Measurements from ENCODE around the gene DYRK1B.
"Not testable (repeated sequence)": the region's sequence is repeated elsewhere in the genome, so short reads cannot be mapped to it uniquely, and the experiment has no call there.

DYRK1B gene

GRCh38 chr19:39829702-39830275 lies 4.2 kb downstream of the DYRK1B start:
- DNase-seq: no peak

GRCh38 chr19:39828654-39829032 lies 5.3 kb downstream of the DYRK1B start:
- DNase-seq: no peak

- DNase-seq: no peak
Observed at GRCh38 chr19:39828015-39828653, 5.8 kb downstream of the DYRK1B start.

GRCh38 chr19:39827216-39827615 lies 6.7 kb downstream of the DYRK1B start:
- no peak for DNase-seq

- no peak for DNase-seq
Observed at GRCh38 chr19:39826311-39826945, 7.5 kb downstream of the DYRK1B start.

GRCh38 chr19:39825531-39826076 lies 8.4 kb downstream of the DYRK1B start:
- no peak for DNase-seq

GRCh38 chr19:39825093-39825463 lies 8.9 kb downstream of the DYRK1B start:
- DNase-seq: no peak

GRCh38 chr19:39824143-39825092 lies 9.5 kb downstream of the DYRK1B start:
- DNase-seq: peak; percentile 78

GRCh38 chr19:39823686-39824085 lies 10.3 kb downstream of the DYRK1B start:
- no peak for DNase-seq

GRCh38 chr19:39820696-39821095 lies 13.3 kb downstream of the DYRK1B start:
- no peak for DNase-seq

GRCh38 chr19:39819786-39820185 lies 14.2 kb downstream of the DYRK1B start:
- DNase-seq: no peak

- no peak for DNase-seq
Observed at GRCh38 chr19:39818626-39819097, 15.3 kb downstream of the DYRK1B start.

GRCh38 chr19:39817888-39818561 lies 15.9 kb downstream of the DYRK1B start:
- DNase-seq: no peak

GRCh38 chr19:39816287-39817048 lies 17.5 kb downstream of the DYRK1B start:
- DNase-seq: no peak

GRCh38 chr19:39814595-39814994 lies 19.4 kb downstream of the DYRK1B start:
- no peak for DNase-seq

GRCh38 chr19:39814111-39814510 lies 19.9 kb downstream of the DYRK1B start:
- DNase-seq: not testable (repeated sequence)

GRCh38 chr19:39813264-39813993 lies 20.5 kb downstream of the DYRK1B start:
- DNase-seq: no peak

GRCh38 chr19:39811064-39811463 lies 22.9 kb downstream of the DYRK1B start:
- no peak for DNase-seq

GRCh38 chr19:39810424-39810823 lies 23.5 kb downstream of the DYRK1B start:
- no peak for DNase-seq

GRCh38 chr19:39809368-39809767 lies 24.6 kb downstream of the DYRK1B start:
- no peak for DNase-seq

- DNase-seq: not testable (repeated sequence)
Observed at GRCh38 chr19:39808688-39809087, 25.3 kb downstream of the DYRK1B start.

Measured in stimulated activated CD4-positive, alpha-beta T cell treated with anti-CD3 and anti-CD28 coated beads, Interleukin-12 subunit alpha, Interleukin-12 subunit beta, amount 100 ng/mL, for 4 hours (primary cell).